Stimulated activated CD4-positive, alpha-beta T cell treated with anti-CD3 and anti-CD28 coated beads, Interleukin-12 subunit alpha, Interleukin-12 subunit beta, amount 100 ng/mL, for 48 hours (primary cell): ENCODE data around the gene CORO2B.

Experiments
- DNase-seq, 3 donors: peaks; one replicate each; pipeline ENCODE4 v3.0.0-alpha.2; 2020; ENCODE audit warnings: low read depth in 2 of 3, low spot score in 1 of 3

Gene CORO2B

DNA sequence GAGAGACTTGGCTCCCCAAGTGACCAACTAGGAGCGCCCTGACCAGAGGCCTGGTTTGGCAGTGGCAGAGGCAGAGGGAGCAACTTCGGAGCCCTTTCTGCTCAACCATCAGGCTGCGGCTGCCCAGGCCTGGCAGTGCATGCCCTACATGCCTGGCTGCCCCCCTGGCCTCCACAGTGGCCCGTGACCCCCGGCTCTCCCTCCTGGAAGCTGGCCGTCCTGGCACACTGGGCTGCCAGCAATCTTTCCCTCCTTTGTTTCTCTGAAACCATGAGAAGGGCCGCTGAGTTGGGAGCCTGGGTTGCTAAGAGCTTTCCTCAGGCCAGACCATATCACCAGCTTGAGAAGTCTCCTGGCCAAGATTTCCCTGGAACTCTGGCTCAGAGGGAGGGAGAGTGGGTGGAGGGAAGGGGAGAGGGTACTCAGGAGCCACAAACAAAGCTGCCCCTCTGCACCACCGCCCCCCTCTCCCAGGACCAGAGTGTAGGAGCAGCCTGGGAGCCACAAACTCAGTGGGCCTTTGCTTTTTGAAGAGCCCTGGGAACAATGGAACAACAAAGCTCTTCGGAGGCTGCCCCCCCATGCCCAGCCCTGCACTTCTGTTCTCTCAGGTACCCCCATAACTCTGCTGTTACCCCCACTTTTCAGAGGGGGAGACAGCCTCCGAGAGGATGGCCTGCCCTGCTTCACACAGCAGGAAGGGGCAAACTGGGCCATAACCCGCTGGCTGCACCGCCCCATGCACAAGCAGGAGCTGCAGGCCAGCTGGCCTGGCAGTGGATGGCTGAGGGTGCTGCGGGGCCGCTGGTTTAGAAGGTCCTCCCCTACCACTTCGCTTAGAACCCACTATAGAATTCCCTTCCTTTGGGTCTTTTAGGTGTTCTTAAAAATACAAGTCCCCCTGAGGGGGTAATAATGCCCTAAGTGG, 11.3 kb downstream of the CORO2B start:
- no peak for DNase-seq

DNA sequence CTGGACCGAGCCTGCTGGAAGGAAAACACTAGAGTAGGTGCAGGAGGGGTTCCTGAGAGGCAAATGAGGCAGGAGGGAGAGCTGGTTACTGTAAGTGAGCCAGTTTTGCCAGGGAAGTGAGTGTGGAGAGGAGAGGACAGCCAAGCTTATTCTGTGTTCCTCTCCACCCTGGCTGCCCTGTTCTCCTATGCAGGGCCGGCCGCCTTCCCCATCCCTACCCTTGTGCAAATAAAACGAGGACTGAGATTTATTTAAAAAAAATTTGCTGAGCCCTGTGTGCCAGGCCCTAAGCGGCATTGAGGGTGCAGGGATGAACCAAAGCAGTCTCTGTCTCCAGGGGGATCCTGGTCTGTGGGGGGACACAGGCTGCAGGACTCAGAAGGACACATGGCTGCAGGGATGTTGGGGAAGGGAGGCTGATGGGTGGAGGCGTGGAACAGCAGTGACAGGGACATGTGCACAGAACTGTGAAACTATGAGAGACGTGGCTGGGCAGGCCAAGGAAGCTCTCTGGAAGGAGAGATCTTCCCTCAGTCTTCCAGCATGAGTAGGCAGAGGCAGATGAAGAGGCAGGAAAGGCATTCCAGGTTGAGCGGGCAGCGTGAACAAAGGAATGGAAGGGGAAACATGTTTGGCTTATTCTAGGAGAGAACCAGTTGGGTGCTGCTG, 12.1 kb downstream of the CORO2B start:
- DNase-seq = no peak

DNA sequence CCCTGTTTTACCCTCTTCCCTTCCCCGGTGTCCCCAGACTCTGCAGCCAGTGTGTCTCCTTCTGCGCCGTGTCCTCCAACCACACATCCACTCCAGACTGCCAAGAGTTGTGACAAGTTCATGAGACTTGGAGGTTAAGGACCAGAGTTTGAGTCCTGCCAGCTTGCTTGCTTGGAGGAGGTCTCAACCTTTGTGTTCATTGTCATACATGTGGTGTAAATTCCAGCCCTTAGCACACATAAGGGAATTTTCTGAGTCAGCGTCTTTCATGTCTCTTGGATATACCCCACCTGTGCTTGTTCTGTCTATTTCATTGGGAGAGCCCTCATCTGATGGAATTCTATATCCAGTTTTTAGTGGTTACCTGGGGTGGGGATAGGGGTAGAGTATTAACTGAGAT, 13.3 kb downstream of the CORO2B start:
- no peak for DNase-seq

DNA sequence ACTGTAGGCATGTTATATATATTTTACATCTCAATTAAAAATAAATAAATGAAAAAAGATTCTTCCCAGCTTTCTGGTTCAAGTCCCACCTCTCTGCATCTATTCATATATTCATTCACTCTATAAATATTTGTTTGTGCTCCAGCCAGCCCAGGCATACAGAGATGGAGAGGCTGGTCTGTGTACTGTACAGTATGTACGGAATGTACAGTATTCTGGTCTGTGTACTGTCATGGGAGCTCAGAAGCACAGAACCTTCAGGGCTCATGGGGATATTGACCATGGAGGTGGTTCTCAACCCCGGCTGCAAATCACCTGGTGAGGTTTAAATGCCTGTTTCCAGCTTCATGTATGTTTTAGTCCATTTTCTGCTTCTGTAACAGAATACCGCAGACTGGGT, 13.8 kb downstream of the CORO2B start:
- no peak for DNase-seq

DNA sequence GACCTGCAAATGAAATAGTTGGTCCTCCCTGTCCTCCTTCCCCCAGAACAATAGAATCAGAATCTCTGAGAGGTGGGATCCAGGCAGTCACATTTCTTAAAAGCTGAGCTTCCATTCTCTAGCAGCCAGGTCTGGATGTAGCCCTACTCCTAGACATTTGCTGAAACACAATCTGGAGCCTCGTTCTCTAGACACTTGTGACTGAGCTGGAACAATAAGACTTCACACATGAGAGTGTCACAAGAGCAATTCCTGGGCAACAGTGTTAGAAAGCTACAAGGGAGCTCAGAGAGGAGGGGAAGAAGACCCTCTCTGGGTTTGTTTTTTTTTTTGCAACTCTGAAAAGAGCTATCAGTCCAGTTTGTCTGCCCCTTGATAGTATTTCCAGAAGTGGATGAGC, 14.5 kb downstream of the CORO2B start:
- no peak for DNase-seq

DNA sequence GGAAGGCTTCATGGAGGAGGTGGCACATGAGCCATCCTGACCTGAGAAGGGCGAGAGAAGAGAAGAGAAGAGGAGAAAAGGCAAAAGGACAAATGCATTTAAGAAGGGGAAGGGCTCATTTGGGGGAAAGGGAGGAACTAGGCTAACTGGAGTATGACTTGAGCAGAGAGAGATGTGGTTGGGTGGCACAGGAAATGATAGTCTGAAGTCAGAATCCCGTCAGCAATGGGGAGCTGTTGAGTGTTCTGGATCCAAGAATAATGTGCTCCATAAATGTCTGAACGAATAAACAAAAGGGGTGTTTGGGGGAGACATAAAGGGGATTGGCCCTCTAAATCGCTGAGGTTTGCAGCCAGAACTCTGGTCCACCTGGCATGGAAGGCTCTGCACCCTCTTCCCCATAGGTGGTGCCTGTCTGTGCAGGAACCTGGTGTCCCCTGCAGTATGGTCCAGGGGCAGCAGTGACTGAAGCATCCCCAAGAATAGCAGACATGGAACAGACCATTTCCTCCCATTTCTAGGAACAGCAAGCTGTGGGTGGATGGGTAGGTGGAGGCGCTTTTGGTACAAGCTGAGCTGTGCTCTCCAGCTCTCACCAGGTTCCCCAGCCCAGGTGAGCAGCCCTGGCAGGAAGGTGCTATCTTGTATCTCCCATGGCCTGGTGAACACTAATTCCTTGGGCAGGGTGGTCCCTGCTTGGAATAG, 15.2 kb downstream of the CORO2B start:
- DNase-seq = no peak

DNA sequence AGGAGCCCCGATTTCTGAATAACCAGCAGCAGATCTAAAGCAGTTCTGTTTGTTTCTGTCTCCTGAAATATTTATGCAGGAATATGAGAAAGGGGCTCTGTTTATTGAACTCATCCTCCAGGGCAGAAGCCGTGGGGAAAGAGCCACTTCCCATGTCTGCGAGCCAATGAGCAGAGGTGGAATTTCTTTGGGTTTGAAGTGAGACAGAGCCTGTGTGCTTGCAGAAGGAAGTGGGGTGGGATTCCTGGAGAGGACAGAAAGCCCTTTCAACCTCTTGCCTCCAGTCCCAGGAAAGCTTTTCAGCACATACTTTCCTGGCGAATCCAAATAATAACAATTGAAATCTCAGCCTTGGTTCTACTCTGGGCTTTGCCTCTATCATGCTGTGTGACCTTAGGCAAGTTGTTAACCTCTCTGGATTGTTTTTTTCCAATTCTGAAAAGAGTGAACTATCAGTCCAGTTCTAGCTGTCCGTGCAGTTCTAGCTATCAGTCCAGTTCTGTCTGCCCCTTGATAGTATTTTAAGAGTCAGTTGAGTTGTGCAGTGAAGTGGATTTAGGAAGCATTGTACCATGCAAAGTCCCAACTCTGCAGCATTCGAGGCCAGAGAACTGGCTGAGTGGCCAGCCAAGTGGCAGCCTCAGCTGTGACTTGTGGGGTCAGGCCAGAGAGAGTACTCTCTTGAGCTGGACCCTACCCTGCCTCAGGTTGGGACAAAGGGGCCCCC, 15.9 kb downstream of the CORO2B start:
- no peak for DNase-seq

DNA sequence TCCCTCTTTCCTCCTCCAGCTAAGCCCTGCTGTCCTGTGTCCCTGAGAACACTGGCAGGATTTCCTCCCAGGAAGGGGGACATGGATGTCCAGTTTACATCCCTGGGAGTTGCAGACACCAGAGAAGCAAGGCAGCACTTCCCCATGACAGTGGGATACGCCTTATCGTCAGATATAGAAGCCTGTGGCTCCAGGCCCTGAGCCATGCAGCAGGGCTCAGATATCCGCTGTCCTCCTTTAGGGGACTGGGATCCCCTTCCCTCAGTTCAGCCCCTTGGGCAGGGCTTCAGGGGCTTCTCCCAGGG, 16.4 kb downstream of the CORO2B start:
- no peak for DNase-seq

DNA sequence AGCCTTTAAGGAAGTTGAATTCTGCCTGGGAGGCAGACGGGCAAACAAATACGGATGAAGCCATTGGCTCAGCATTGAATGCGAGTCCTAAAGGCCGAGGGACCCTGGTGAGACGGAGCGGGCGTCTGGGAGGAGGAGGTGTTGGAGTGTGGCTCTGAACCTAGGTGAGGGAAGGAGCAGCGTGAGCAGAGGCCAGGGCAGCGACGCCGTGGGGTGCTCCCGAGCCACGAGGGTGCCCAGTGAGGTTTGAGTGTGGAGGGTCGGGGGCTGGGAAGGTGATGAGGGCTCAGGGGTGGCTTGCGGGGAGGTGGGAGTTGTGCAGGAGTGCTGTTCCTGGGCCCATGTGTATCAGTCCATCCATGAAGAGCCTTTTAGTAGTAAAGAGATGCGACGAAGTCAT, 17.0 kb downstream of the CORO2B start:
- DNase-seq = no peak

DNA sequence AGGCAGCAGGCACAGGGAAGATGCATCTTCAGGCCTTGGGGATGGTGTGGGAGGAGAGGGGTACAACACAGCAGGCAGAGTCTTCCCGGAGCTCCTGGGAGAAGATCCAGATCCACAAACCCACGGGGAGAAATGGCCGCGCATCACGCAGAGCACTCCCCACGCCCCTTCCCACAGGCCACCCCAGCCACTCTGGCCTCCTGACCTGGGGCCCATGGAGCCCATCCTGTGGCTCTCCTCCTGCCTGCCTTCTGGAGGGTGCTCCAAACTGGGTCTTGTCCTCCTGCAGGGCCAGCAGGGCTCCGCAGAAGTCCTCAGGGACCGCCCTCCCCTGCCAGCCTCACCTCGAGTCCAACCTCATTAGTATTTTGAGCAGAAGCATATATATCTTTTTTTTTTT, 17.9 kb downstream of the CORO2B start:
- DNase-seq = no peak

DNA sequence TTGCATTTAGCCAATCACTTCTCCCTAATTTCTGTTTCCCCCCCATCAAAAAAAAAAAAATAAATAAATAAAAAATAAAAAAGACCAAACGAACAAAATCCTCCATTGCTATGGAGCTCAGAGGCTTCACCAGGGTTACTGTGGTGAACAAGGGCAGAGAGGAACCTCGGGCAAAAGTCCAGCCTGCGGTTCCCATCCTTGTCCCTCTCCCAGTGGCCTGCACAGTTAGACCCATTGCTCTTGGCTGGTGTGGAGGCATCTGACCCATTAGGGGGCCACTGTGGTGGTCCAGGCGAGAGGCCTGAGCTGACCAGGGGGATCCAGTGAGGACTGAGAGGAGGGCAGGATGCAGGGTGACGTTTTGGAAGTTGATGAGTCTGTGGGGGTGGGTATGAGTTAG, 18.8 kb downstream of the CORO2B start:
- DNase-seq = no peak

DNA sequence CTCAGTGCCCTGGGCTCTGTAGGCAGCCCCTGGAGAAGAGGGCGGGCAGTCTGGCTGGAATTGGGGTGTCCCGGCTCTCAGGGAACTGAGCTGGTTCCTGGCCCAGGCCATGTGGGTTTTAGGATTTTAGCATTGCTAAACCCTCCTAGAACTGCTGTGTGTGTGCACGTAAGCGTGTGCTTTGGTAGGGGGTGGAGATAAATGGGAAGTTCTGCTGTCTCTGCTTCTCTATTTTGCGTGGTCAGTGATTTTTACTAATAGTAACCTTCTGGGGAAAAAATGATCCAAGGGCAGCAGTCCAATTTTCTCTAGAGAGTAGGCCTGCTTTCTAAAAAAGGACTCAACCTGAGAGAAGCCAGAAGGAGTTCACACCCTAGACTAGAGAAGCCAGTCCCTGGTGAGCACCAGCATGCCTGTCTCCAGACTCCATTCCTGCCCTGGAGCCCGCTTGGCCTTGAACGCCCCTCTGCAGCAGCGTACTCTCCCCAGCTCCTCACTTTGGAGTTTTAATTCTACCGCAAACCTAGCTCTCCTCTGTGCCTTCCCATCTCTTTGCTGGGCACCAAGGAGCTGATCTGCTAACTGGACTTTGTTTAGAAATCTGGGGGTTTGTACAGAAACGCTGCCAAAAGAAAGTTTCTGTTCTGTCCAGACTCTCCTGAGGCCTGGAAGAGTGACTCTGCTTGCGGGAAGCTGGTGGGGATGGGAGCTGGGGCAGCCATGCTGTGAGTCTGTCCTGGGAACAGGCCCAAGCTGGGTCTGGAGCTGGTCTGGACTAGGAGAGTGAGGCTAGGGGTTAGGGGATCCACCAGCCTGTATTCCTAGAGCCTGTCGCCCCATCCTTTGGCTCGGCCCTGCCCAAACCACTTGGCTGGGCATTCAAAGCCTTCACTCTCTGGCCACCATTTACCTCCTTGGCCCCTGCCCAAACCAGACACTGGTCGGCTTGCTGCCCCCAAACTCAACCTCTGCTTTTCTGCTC, 19.7 kb downstream of the CORO2B start:
- no peak for DNase-seq

DNA sequence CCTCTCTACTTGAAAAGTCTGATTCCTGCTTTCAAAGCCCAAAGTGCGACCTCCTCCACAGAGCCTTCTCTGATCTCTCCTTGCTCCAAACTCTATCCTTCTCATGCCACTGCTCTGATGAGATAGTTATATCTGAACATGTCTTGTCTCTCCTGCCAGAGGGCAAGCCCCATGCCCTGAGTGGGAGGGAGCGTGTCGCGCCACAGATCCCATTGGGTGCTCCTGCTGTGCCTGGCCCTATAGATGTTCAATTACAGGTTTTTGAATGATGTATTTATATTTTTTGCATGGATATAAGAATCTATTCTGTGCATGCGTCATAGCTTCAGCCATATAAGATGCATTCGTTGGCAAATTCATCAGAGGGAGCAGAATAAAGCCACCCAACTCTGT, 20.4 kb downstream of the CORO2B start:
- no peak for DNase-seq

DNA sequence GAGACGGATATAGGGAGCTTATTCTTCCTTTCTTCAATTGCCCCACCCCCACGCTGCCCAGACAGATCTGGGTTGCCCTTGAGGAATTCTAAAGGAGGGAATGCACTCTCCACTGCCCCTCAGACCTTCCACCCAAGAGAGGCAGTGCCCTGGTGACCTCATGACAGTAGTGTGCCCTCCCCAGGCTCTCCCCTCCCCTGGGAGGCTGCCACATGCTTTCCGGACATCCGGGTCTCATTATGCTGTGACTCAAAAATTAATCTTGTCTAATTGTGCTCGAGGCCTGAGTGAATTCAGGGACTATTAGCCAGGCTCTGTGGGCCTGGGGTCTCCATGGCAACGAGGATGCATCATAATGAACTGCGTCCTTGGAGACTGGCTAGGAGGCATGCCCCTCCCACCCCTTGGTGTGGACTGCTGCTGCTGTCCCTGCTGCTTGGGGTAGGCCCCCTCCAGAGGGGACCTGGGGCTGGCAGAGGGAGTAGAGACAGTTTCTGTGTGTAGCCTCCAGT, 20.8 kb downstream of the CORO2B start:
- no peak for DNase-seq

DNA sequence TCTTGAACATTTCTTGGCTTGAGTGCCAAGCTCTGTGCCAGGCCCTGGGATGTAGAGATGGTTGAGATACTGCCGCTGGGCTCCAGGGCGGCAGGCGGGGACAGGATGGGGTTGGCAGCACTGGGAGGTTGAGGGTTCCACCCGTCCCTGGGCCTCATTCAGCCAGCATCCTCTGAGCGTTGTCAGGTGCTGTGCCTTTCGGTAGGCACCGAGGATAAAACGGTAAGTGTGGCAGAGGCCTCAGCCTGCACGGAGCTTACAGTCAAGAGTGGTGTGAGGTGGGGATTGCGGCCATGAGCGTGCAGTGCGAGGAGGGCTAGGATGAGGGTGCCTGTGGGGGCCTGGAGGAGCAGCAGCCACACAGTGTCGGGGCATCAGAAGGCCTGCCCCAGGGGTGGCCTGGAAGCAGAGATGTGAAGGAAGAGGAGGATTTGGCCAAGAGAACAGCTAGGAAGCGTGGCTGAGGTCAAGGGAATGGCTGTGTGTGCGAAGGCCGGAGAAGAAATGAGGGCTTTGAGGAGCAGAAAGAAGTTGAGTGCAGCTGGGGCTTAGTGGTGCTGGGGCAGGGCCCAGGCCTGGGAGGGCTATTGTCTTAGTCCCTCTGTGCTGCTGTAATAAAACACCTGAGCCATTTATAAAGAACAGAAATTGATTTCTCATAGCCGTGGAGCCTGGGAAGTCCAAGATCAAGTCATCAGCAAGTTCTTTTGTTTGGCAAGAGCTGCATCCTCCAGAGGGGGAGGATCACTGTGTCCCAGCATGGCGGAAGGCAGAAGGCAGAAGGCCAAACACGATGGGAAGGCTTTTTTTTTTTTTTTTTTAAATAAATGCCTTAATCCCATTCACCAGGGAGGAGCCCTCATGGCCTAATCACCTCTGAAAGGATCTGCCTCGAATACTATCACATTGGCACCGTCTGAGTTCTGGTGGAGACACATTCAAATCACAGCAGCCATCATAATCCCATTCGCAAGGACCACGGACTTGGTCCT, 22.7 kb downstream of the CORO2B start:
- DNase-seq = no peak

DNA sequence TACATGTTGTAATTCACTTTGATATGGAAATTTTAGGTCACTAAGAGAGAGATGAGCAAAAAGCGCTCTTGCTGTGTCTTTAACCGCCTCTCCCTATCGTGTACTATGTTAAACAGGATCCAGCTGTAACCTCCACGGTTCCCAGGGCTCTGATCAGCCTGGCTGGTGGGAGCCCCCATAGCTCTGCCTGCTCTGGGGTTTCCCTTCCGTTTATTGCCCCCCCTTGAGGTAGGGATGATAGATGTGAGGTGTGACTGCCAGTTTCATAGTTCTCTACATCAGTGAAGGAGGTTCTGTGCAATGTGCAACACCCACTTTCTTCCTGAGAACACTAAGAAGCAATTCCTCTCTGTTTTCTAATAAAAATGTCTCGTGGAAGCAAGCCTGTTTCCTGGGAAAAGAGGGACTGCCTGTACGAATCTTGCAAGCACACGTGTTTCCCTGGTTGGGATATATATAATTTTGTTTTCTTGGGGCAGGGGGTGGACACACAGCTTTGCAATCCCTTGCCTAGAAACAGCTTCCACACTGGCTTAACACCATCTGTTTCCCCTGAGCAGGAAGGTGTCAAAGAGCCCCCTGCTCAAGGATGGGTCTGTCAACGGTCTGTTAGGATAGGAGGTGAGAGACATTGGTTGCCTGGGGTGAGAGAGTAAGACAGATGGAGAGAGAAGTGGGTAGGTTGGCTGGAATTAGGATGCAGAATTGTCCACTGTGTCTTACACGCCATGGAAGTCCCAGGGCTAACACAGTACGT, 23.8 kb downstream of the CORO2B start:
- DNase-seq = no peak

DNA sequence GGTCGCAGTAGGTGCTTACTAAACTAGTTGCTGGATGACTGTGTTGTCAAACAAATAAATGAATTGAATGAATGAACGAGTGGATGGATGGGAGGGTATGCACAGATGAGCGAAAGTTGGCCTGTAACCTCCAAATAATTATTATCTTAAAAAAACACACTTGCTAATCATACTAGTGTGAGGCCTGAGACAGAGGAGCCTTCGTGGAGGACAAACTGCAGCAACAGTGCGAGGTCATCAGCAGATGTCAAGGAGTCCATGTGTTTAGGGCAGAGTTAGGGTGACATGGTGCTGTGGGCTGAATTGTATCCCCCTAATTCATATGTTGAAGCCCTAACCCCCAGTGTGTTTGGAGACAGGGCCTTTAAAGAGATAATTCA, 24.4 kb downstream of the CORO2B start:
- no peak for DNase-seq

DNA sequence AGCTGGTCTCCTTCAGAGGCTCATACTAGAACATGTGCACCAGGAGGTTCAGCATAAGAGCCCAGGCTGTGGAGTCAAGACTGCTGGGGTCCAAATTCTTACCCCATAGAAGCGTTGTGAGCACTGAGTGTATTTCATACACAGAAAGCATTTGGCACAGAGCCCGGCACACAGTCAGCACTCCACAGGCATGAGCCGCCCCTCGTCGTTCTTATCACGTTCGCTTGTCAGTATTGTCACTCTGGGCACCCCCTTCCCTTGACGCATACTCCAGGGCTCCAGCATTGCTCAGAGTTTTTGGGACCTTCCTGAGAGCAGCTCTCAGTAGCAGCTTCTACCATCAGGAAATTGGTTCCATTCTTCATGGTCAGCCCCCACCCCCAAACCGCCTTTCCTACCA, 25.2 kb downstream of the CORO2B start:
- DNase-seq = no peak
